ENCODE data around the gene SLC35B2. TPM values are rescaled to one million over a fixed set of nuclear protein-coding genes. Genes with fewer than 3 reads are reported as not detected.

The SLC35B2 gene
- polyA plus RNA-seq, 1 of the 3 experiments (the other 2 are of a cell fraction): 125 TPM

- H3K9me3 ChIP-seq: no peaks in the 10 kb centered on the region
- H3K4me2 ChIP-seq: no peak overlapping the region
- H3F3A ChIP-seq (replicated peaks; ENCODE audit: insufficient read depth): peaks cover 9% of the 10 kb centered on the region
- no peak overlapping the region for H2AFZ ChIP-seq (ENCODE audit: low read depth)
- ChIA-PET CTCF (interaction anchor here (1.0 to 8.5 kb wide), 5 partner anchors 8 to 134 kb away, joined by 3 to 224 read pairs (median 4); partner anchors contain the start of genes MYMX and SLC29A1), POLR2A (no interaction called here)
- no peaks in the 10 kb centered on the region for H3K9me2 ChIP-seq
- TF ChIP-seq YY1 (IDR thresholded peaks at IDR 0.05; ENCODE audit: low read depth) (no peak), ELF1 (IDR thresholded peaks at IDR 0.05) (no peak), JUND (IDR thresholded peaks at IDR 0.05) (no peak), PBX3 (IDR thresholded peaks at IDR 0.05) (no peak), USF2 (IDR thresholded peaks at IDR 0.05; ENCODE audit: borderline replicate concordance, low read depth, low read length) (no peak), GATA2 (CRISPR knock-in tag; IDR thresholded peaks at IDR 0.05) (no peak), RFX5 (IDR thresholded peaks at IDR 0.05; ENCODE audit: low read length) (no peak), MEF2A (IDR thresholded peaks at IDR 0.05; ENCODE audit: borderline replicate concordance, low read depth) (no peak), MAX (IDR thresholded peaks at IDR 0.05; ENCODE audit: low read depth) (no peak), CHD2 (IDR thresholded peaks at IDR 0.05; ENCODE audit: low read length, partially characterized antibody) (no peak), FOSL2 (IDR thresholded peaks at IDR 0.05; ENCODE audit: borderline replicate concordance, low read depth) (no peak), RXRA (IDR thresholded peaks at IDR 0.05; ENCODE audit: borderline replicate concordance, low read depth) (no peak), FOXJ3 (CRISPR knock-in tag; IDR thresholded peaks at IDR 0.05) (no peak)
- peaks cover 13 to 85% of the 10 kb centered on the region in 2 experiments for H3K4me1 ChIP-seq (ENCODE audit: control insufficient read depth in 1 of 2, insufficient read depth in 2 of 2, low read depth in 1 of 2, low read length in 1 of 2)
- WGBS (ENCODE audit: low lambda C conversion rate): 93% methylated on average over 5 of the region's 10 CpGs
- no peak for DNase-seq
- H3K27me3 ChIP-seq (ENCODE audit: insufficient read depth): no peaks in the 10 kb centered on the region
- H3K36me3 ChIP-seq (replicated peaks in 1 of 2; ENCODE audit: control insufficient read depth in 1 of 2, insufficient read depth in 2 of 2, low read length in 1 of 2): peaks cover 0 to 6% of the 10 kb centered on the region in 2 experiments
- H3K4me3 ChIP-seq (ENCODE audit: low read depth in 2 of 2, low read length in 1 of 2): no peak overlapping the region
- peaks cover 5% of the 10 kb centered on the region; the same call in 1 of the 2 replicates for H4K20me1 ChIP-seq (ENCODE audit: insufficient read depth)
- no peaks in the 10 kb centered on the region for H3K79me2 ChIP-seq (ENCODE audit: insufficient read depth)
- H3K9ac ChIP-seq: no peak overlapping the region
- peak overlapping the region in 1 of 2 experiments; percentile 18; a peak in 1 of 4 replicates for H3K27ac ChIP-seq (ENCODE audit: low read depth in 2 of 2, low read length in 1 of 2)
Measured at GRCh38 chr6:44230034-44230675, 27.2 kb downstream of the SLC35B2 start.

- H3K79me2 ChIP-seq (ENCODE audit: insufficient read depth): peaks cover 5% of the 10 kb centered on the region; the same call in 1 of the 2 replicates
- ChIA-PET CTCF (interaction anchor here (0.6 to 1.7 kb wide), 5 partner anchors 8 to 133 kb away, joined by 3 to 8 read pairs (median 3); no protein-coding TSS in a partner anchor), POLR2A (no interaction called here)
- 98% methylated on average over 7 of the region's 11 CpGs for WGBS (ENCODE audit: low lambda C conversion rate)
- no peaks in the 10 kb centered on the region for H3K9me2 ChIP-seq
- no peak overlapping the region for H2AFZ ChIP-seq (ENCODE audit: low read depth)
- H3K27ac ChIP-seq (ENCODE audit: low read depth in 2 of 2, low read length in 1 of 2): peak overlapping the region in 1 of 2 experiments; percentile 17; a peak in 1 of 4 replicates
- no peaks in the 10 kb centered on the region for H3K9me3 ChIP-seq
- no peak overlapping the region for H3K4me2 ChIP-seq
- peaks cover 11 to 85% of the 10 kb centered on the region in 2 experiments for H3K4me1 ChIP-seq (ENCODE audit: control insufficient read depth in 1 of 2, insufficient read depth in 2 of 2, low read depth in 1 of 2, low read length in 1 of 2)
- DNase-seq: no peak
- no peak overlapping the region for H3K9ac ChIP-seq
- H4K20me1 ChIP-seq (ENCODE audit: insufficient read depth): peaks cover 5% of the 10 kb centered on the region; the same call in 1 of the 2 replicates
- H3K27me3 ChIP-seq (ENCODE audit: insufficient read depth): no peaks in the 10 kb centered on the region
- peaks cover 3% of the 10 kb centered on the region for H3F3A ChIP-seq (replicated peaks; ENCODE audit: insufficient read depth)
- peaks cover 0 to 6% of the 10 kb centered on the region in 2 experiments for H3K36me3 ChIP-seq (replicated peaks in 1 of 2; ENCODE audit: control insufficient read depth in 1 of 2, insufficient read depth in 2 of 2, low read length in 1 of 2)
- H3K4me3 ChIP-seq (ENCODE audit: low read depth in 2 of 2, low read length in 1 of 2): no peak overlapping the region
- TF ChIP-seq PBX3 (IDR thresholded peaks at IDR 0.05) (no peak), MAX (IDR thresholded peaks at IDR 0.05; ENCODE audit: low read depth) (no peak), SMC3 (IDR thresholded peaks at IDR 0.05; ENCODE audit: low read depth, low read length) (no peak), RCOR1 (IDR thresholded peaks at IDR 0.05; ENCODE audit: low read length) (no peak), REST (IDR thresholded peaks at IDR 0.05; ENCODE audit: low read depth, low read length) (no peak), SIN3A (IDR thresholded peaks at IDR 0.05; ENCODE audit: borderline replicate concordance, low read depth, low read length) (no peak), RXRA (IDR thresholded peaks at IDR 0.05; ENCODE audit: borderline replicate concordance, low read depth) (no peak), JUND (IDR thresholded peaks at IDR 0.05) (no peak), POLR2AphosphoS5 (IDR thresholded peaks at IDR 0.05; ENCODE audit: low read depth, low read length) (no peak)
Measured at GRCh38 chr6:44229376-44230033, 27.8 kb downstream of the SLC35B2 start.
